Stimulated activated CD8-positive, alpha-beta memory T cell treated with anti-CD3 and anti-CD28 coated beads, Interleukin-15, amount 100 ng/mL, for 1 hour (primary cell): ENCODE results near the gene ELOVL5.

Source experiments
- DNase-seq: peaks from one replicate; pipeline ENCODE4 v3.0.0-alpha.2; 2020; ENCODE audit warnings: low read depth

ELOVL5 gene

GRCh38 chr6:53269827-53270226 lies 78.9 kb downstream of the ELOVL5 start:
- DNase-seq, result no peak

GRCh38 chr6:53268858-53269608 lies 79.7 kb downstream of the ELOVL5 start:
- no peak for DNase-seq

DNA sequence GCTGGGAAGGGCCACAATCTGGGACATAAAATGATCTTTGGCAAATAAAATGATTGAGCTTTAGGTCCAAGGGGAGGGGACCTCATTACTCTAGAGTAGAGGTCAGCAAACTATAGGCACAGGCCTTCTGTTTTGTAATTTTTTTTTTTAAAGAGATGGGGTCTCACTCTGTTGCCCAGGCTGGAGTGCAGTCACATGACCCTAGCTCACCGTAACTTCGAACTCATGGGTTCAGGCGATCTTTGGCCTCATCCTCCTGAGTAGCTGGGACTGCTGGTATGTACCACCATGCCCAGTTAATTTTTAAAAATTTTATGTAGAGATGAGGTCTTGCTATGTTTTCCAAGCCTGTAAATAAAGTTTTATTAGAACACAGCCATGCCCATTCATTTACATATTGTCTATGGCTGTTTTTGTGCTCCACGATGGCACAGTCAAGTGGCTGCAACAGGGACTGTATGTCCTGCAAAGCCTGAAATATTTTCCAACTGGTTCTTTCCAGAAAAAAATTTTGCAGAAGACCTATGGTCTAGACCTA lies 82.1 kb downstream of the ELOVL5 start:
- no peak for DNase-seq

DNA sequence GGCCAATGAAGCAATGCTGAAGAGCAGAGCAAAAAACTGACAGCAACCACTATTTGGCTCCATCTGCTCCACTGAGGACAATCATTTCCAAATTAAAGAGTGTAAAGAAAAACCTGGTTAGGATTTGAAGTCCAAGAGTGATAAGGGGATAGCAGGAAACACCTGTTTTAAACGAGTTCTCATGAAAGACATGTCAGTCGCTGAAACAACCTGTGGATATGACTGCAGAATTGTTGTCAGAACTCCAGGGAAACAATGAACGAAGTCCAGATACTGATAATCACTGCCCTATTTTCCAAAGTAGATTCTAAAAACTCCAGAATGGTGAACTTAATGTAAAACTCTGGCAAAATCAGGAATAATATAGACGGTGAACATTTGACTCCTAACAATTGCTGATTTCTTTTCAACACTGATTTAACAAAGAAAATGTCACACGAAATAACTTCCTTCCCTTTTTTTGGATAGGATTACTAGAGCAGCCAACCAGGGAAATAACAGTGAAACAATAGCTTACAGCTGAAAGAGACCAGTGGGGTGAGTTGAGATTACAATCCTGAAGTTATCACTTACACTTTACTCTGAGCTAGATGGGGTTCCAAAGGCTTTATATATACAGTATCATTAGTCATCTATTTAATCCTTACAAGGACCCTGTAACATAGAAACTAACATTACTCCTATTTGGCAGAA lies 83.7 kb downstream of the ELOVL5 start:
- no peak for DNase-seq

- no peak for DNase-seq
Observed at GRCh38 chr6:53264337-53264736, 84.4 kb downstream of the ELOVL5 start.

DNA sequence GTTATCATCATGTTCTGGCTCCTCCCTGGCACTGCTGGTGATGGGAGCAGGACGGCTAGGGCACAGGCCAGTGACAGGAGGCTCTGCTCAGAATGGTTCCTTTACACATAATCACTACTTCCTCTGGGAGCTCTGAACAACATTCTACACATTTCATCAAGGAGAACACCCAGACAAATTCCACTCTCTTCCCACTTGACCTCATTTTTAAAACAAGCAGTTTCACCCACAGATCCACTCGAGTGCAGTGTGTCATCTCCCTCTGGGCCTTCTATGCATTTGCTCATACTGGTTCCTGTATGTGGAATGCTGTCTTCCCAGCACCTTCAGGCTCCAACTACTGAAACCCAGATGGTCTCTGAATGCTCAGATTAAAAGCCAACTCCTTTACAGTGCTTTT lies 84.8 kb downstream of the ELOVL5 start:
- no peak for DNase-seq

- DNase-seq, result no peak
Observed at GRCh38 chr6:53259860-53260580, 88.7 kb downstream of the ELOVL5 start.

GRCh38 chr6:53258774-53259155 lies 90.0 kb downstream of the ELOVL5 start:
- DNase-seq, result no peak

DNA sequence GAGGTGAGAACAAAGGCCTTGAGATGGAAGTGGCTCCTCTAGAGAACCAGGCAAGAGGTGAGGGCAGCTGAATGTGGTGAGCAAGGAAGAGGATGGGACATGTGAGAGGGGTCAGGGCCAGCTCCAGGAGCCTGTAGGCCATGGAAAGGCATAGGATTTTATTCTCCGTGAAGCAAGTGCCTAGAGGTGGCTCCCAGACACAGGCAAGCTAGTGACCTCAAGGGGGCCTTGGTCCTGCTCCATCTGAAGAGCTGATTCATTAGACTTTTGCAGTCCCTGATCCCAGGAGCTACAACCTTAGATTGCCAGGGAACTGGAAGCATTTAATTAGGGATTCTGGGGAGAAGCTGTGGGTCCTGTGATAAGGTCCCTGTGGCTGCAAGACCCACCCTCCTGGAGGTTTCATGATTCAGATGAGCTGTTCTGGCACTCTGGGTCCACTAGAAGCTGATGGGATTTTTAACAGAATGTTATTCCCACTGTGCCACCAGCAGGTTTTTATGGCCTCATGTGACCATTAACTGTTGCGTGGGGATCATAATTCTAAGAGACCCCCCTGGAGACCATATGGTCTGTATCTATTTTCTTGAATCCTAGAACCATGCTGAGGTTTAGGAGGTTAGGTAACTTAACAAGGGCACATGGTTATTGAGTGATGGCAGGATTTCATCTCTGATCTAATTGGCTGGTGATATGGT lies 90.5 kb downstream of the ELOVL5 start:
- DNase-seq, result no peak

DNA sequence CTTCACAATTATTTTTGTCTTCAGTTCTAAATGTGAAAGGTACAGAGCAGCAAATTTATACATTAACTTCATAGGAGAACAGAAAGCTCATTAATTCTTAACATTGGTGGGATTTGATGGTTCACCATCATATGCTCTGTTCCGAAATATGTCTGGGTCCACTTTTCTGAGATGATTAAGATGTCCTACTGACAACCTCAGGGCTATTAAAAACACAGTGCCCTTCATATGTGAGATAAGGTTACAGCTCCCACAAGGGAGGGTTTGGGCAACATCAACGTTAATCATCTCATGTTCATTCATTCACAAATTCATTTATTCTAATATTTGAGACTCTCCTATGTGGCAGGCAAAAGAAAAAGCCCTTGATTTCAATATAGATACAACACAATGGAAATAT lies 91.2 kb downstream of the ELOVL5 start:
- no peak for DNase-seq

DNA sequence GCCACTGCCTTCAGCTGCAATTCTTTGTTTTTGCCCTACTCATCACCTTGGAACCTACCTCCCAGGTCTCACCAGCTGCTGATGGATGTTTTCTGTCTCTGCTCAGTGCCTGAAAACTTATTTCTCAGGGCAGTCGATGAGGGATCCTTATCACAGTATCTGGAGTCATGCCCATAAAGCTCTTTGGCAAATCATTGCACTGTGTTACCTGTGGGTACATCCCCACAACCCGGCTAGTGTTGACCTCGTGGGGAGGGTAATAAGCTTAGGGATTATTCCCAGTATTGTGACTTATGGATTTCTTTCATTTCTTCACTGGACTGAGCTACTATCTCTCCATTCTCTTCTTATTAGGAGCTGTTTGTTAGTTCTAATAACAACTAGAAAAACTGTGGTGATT lies 91.7 kb downstream of the ELOVL5 start:
- no peak for DNase-seq

GRCh38 chr6:53252177-53252692 lies 96.5 kb downstream of the ELOVL5 start:
- DNase-seq, result no peak

DNA sequence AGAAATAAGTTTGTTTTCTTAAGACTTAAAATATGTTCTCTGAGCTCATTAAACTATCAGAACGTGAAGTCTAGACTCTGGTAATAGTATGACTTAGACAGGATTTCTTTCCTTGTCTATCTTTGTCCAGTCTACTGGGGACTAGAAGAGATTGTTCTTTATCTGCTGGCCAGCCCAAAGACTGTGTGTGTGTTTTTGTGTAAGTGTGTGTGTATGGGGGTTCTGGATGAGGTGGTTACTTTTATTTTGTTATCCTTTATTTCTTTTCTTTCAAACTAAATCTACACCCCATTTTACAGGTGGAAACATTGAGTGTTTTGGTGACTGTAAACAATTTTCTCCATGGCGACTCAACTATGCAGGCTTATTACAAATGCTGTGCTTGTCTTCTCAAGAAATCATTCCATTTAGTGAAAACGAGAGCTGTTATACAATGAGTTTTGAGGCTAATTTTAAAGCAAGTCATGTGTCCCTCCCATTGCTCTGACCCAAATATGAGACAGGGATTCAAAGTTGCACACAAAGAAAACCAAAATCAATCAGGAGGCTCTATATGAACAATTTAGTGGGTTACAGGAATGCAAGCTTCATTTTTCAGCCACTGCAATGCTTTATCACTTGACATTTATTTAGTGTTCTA lies 97.6 kb downstream of the ELOVL5 start:
- DNase-seq, result no peak

DNA sequence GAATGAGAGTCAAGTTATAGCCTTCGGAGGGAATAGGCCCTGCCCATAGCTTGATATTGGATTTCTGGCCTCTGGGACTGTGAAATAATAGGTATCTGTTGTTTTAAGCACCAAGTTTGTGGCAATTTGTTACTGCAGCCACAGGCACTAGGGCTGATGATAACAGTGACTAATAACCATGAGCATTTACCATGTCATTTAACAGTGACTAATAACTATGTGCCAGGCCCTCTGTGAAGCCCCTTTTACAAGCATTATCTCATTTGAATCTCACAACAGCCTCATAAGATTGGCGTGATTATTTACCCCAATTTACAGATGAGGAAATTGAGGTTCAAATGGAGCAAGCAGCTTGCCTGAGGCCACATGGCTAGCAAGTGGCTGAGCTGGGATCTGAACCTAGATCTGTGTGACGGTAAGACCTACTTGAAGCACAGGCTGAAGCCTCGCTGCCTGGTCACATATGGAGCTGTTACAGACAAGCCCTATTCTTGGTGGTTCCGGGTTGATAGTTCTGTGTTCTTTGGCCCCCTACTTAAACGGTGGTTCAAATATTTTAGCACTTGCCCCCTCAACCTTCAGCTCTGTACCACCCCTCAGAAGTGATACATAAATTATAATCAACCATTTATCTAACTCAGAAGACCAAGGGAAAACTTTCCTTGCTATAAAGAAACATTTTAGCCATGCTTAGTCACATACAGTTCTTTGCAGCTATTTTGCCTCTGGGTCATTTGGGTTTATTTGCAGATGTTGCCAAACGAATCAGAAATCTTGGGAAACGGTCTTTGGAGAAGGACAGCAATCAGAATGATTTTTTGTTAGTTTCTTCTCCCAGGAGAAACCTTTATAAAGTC lies 98.3 kb downstream of the ELOVL5 start:
- DNase-seq, result no peak

GRCh38 chr6:53246924-53247323 lies 101.8 kb downstream of the ELOVL5 start:
- DNase-seq, result no peak

DNA sequence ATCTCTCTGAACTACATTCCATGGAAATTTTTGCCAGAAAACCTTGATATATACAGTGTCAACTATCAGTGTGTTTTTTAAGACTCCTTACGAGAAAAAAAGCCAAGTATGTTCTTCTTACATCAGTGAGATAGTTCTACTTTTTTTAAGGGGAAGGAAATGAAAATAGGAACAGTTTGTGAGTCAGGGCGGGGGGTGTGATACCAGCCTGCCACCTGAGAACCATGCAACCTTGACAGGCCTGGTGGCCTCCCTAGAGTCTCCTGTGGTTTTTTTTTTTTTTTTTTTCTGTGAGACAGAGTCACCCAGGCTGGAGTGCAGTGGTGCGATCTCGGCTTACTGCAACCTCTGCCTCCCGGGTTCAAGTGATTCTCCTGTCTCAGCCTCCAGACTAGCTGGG lies 103.8 kb downstream of the ELOVL5 start:
- no peak for DNase-seq

DNA sequence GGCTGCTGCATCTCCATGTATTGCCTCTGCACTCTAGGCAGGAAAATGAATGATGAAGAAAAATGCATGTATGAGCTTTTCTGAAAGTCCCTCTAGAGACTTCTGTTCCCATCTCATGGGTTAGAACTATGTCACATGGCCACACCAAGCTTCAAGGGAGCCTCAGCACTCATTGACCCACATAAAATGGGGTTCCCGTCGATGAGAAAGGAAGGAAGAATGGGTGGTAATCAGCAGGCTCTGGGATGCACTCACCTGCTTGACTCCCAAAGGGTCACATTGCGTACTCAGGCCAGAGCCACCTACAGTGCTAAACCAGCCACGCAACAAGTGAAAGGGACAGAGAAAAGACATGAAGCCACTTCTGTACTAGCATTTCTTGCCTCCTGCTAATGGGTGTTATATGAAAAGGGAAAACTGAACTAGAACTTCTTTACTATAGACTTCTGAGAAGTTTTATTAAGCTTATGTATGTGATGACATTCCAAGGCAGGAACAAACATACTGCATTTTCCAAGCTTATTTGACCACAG lies 104.3 kb downstream of the ELOVL5 start:
- no peak for DNase-seq

DNA sequence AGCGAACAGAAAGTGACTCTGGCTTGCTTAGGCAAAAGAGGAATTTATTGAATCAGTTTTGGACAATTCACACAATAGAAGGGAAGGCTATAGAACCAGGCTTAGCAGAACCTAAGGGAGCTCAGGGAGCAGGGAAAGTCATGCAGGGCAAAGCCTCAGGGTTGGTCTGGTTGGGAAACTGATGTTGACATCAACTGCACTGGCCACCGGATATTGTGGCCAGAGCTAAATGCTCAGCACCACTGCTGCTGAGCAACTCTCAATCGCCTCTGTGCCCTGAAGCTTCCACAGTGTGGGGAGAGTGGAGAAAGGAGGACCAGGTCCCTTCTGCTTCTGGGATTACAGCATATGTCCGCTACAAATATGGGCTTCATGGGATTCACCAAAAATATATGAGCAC lies 106.8 kb downstream of the ELOVL5 start:
- DNase-seq, result no peak

- no peak for DNase-seq
Observed at GRCh38 chr6:53240761-53241160, 108.0 kb downstream of the ELOVL5 start.

GRCh38 chr6:53240139-53240538 lies 108.6 kb downstream of the ELOVL5 start:
- no peak for DNase-seq
